Gastrocnemius medialis (tissue), 4 donors: ENCODE results near the gene HYAL3.

Experiments used
- CTCF ChIP-seq, 5 experiments: fragments of 450-650 bp in 3 of 5; fragments of 200-600 bp in 2 of 5; sonication (generic) in 2 of 5; IDR thresholded peaks in 4 of 5; conservative IDR thresholded peaks in 1 of 5; 1 replicate in 4 of 5; 2 replicates in 1 of 5; pipeline ENCODE4 v1.5.1; 2016 to 2019; ENCODE audit warnings: antibody characterized with exemption in 5 of 5, mild to moderate bottlenecking in 3 of 5, moderate library complexity in 3 of 5
- POLR2A ChIP-seq, 2 donors: fragments of 450-650 bp; IDR thresholded peaks; one replicate each; pipeline ENCODE4 v1.6.1; 2017; ENCODE audit warnings: antibody characterized with exemption in 2 of 2, mild to moderate bottlenecking in 2 of 2, moderate library complexity in 2 of 2

GRCh38 chr3:50275996-50276761, 23.0 kb downstream of the HYAL3 start:
- TF ChIP-seq CTCF (IDR thresholded peaks at IDR 0.05 in 4 of 5, conservative IDR thresholded peaks at IDR 0.05 in 1 of 5) = no peak
- TF ChIP-seq POLR2A (IDR thresholded peaks at IDR 0.05) = no peak
